Subcutaneous abdominal adipose tissue (tissue), 5 donors: Measurements from ENCODE around the gene IL1B.
A peak's percentile ranks its signal among the peaks of the same experiment; 100 is the strongest.

Experiments
- H3K27ac ChIP-seq: one replicate; pipeline ENCODE4 v1.7.0; 2013; ENCODE audit warnings: low read depth, mild to moderate bottlenecking, inconsistent platforms, low read length, moderate library complexity
- H3K27me3 ChIP-seq, 5 donors: one replicate each; pipeline ENCODE4 v1.7.0; 2013; ENCODE audit warnings: low read length in 5 of 5, inconsistent platforms in 1 of 5; ENCODE audit not compliant: control insufficient read depth in 5 of 5, insufficient read depth in 4 of 5
- H3K36me3 ChIP-seq, 5 donors: one replicate each; pipeline ENCODE4 v1.7.0; 2013; ENCODE audit warnings: low read length in 5 of 5; ENCODE audit not compliant: control insufficient read depth in 5 of 5, insufficient read depth in 5 of 5
- H3K4me1 ChIP-seq, 5 donors: one replicate each; pipeline ENCODE4 v1.7.0; 2013; ENCODE audit warnings: low read length in 5 of 5, mild to moderate bottlenecking in 3 of 5, moderate library complexity in 1 of 5; ENCODE audit not compliant: control insufficient read depth in 5 of 5, insufficient read depth in 5 of 5
- H3K4me3 ChIP-seq, 5 donors: one replicate each; pipeline ENCODE4 v1.7.0; 2013; ENCODE audit warnings: low read length in 5 of 5, low read depth in 1 of 5
- H3K9ac ChIP-seq, 5 donors: one replicate each; pipeline ENCODE4 v1.7.0; 2013; ENCODE audit warnings: low read length in 5 of 5, mild to moderate bottlenecking in 4 of 5, moderate library complexity in 3 of 5
- H3K9me3 ChIP-seq, 5 donors: one replicate each; pipeline ENCODE4 v1.7.0; 2013; ENCODE audit warnings: low read length in 5 of 5; ENCODE audit not compliant: control insufficient read depth in 5 of 5
- donor health status: healthy.
- donor health status: healthy.
- donor health status: healthy.
- donor health status: healthy.
- donor health status: healthy.

Gene IL1B

DNA sequence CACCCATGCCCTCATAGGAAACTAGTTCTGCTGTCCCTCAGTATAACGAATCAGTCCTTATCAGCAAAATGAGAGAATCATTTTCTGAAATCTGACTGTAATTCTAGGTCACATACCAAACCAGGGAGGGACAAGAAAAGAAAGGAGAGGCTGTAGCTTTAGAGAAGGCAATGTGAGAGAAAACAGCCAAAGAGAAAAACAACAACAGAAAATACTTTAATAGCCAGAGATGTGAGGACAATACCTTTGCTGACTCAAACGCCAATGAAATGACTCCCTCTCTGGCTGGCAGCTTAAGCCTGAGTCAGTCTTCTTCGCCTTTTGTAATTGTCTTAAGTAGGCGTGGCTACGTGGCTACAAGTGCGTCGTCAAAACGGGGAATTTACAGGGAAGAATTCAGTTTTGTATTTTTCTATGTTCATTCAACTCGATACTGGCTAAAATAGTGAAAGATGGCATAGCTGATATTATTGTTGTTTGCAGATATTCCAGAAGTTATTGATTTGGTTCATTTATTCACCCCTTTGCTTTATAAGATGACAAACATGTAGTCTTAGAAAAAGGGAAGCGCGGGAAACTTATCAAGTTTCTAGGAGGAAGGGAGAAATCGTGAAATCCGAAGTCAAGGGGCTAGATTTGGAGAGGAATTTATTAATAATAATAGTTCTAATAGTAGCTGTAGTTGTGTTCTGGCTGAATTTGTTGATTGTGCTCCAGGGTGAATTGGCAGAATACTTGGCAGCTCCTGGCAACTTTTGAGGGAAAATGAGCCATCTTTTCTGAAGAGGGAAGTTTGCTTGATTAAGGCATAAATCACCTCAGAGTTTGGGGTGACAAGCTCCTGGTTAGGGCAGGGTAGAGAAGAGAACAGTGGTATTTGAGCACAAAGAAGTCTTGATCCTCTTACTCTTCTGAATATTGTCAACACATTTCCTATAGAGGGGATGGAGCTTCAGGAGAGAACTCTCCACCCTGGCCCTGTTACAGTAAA is 52.1 kb downstream of the IL1B start, which contains the start of gene IL1A:
TSS of gene IL1A (minus strand) at position 295 of the 991 bp plus-strand sequence. CDS start 723 bp downstream, outside the sequence.
- H3K4me1 ChIP-seq = peaks cover 0 to 14% (median 5%) of the 10 kb centered on the region in 5 donors
- no peak within 1 kb of the TSS for H3K27ac ChIP-seq
- no peak within 1 kb of the TSS for H3K9ac ChIP-seq
- H3K36me3 ChIP-seq = no peaks in the 10 kb centered on the region
- H3K9me3 ChIP-seq = no peaks in the 10 kb centered on the region
- H3K4me3 ChIP-seq = peak within 1 kb of the TSS in 1 of 5 donors; percentile 7
- no peaks in the 10 kb centered on the region for H3K27me3 ChIP-seq

DNA sequence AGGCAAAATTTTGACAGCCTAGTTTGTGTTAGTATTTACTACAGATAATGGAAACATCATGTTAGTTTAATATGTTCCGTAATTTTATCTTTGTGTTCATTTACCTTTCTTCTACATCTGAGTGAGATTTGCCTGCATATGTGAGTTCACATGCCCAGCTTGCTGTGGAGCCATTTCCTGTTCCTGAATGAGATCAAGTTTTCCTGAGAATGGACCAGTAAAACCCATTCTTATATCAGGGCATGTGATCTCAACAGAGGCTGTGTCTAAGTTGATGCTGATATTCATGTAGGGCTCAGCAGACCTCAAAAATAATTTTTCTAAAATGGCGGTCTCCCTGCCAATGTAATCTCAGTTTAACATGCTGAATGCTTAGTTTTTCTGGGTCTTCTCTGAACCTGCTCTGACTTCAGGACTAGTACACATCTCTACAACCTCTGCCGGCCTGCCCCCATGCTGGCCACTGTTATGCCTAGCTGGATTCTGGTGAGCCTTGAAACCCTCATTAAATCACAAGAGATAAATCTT is 53.3 kb downstream of the IL1B start:
- Histone ChIP-seq H3K27me3 (no peaks in the 10 kb centered on the region), H3K4me1 (peaks cover 0 to 14% (median 5%) of the 10 kb centered on the region in 5 donors), H3K9ac (no peak overlapping the region), H3K9me3 (no peaks in the 10 kb centered on the region), H3K27ac (no peak overlapping the region), H3K36me3 (no peaks in the 10 kb centered on the region), H3K4me3 (no peak overlapping the region)

- H3K4me3 ChIP-seq = no peak overlapping the region
- no peak overlapping the region for H3K9ac ChIP-seq
- H3K36me3 ChIP-seq = no peaks in the 10 kb centered on the region
Measured at GRCh38 chr2:112782234-112782799, 54.3 kb downstream of the IL1B start.

More at GRCh38 chr2:112782234-112782799, 54.3 kb downstream of the IL1B start:
- H3K9me3 ChIP-seq = no peaks in the 10 kb centered on the region
- no peak overlapping the region for H3K27ac ChIP-seq
- H3K27me3 ChIP-seq = no peaks in the 10 kb centered on the region
- peaks cover 0 to 8% (median 0%) of the 10 kb centered on the region in 5 donors for H3K4me1 ChIP-seq
